HT-29 (cell line): ENCODE results near the gene TMEM151A. TPM values are rescaled to one million over a fixed set of nuclear protein-coding genes. Genes with fewer than 3 reads are reported as not detected.

ENCODE experiments used
- DNase-seq: peaks from one replicate; pipeline ENCODE4 v3.0.0-alpha.2; 2015; ENCODE audit warnings: low spot score
- total RNA-seq: library from RNA; depleted of rRNA; stranded (reverse); fragments of >200 nt; shearing (Covaris generic); gene quantifications from 2 replicates; pipeline ENCODE4 v1.2.3, GENCODE V29; 2014

The TMEM151A gene
- total RNA-seq, 1 experiment from 2014 or later, result 0.08 TPM

- no peak for DNase-seq
Observed at GRCh38 chr11:66322732-66323427, 31.2 kb downstream of the TMEM151A start.

- no peak for DNase-seq
Observed at GRCh38 chr11:66323684-66324083, 32.0 kb downstream of the TMEM151A start.

GRCh38 chr11:66324664-66325063, 33.0 kb downstream of the TMEM151A start:
- DNase-seq, result no peak

- DNase-seq, result no peak
Observed at GRCh38 chr11:66325263-66325671, 33.6 kb downstream of the TMEM151A start.

GRCh38 chr11:66326261-66327111, 34.8 kb downstream of the TMEM151A start:
- no peak for DNase-seq

GRCh38 chr11:66327171-66328030, 35.7 kb downstream of the TMEM151A start:
- DNase-seq, result no peak

- DNase-seq, result no peak
Observed at GRCh38 chr11:66328031-66328301, 36.3 kb downstream of the TMEM151A start.

- peak; percentile 83 for DNase-seq
Observed at GRCh38 chr11:66328302-66329144, 36.8 kb downstream of the TMEM151A start.

- no peak for DNase-seq
Observed at GRCh38 chr11:66329165-66329673, 37.5 kb downstream of the TMEM151A start.

- DNase-seq, result no peak
Observed at GRCh38 chr11:66330931-66331330, 39.2 kb downstream of the TMEM151A start.

GRCh38 chr11:66331542-66332370, 40.1 kb downstream of the TMEM151A start:
- DNase-seq, result no peak

- no peak for DNase-seq
Observed at GRCh38 chr11:66332371-66333219, 40.9 kb downstream of the TMEM151A start.

GRCh38 chr11:66333220-66333877, 41.7 kb downstream of the TMEM151A start:
- DNase-seq, result no peak

GRCh38 chr11:66333896-66334604, 42.4 kb downstream of the TMEM151A start:
- DNase-seq, result no peak

- DNase-seq, result no peak
Observed at GRCh38 chr11:66334605-66335442, 43.1 kb downstream of the TMEM151A start.

GRCh38 chr11:66335531-66336233, 44.0 kb downstream of the TMEM151A start:
- peak; percentile 46 for DNase-seq
